Upper lobe of left lung (tissue), 6 donors: ENCODE measurements around the gene POU2AF3. TPM values are rescaled to one million over a fixed set of nuclear protein-coding genes. Genes with fewer than 3 reads are reported as not detected.
A peak's percentile ranks its signal among the peaks of the same experiment; 100 is the strongest.

Experiments
- ATAC-seq, 2 donors: fragments of 200-7000 bp; cut with Tn5 transposase; one replicate each; pipeline ENCODE4 v1.9.1; 2022; ENCODE audit warnings: mild to moderate bottlenecking in 2 of 2, moderate library complexity in 2 of 2; ENCODE audit not compliant: low FRiP score in 2 of 2
- DNase-seq, 2 donors: peaks; one replicate each; pipeline ENCODE4 v3.0.0-alpha.2; 2019 to 2020
- H3K27ac ChIP-seq, 4 donors: fragments of 200-600 bp; sonication (generic); one replicate each; pipeline ENCODE4 v1.5.1; 2016 to 2019
- H3K27me3 ChIP-seq, 4 donors: fragments of 200-600 bp; sonication (generic); one replicate each; pipeline ENCODE4 v1.5.1; 2017 to 2019
- H3K36me3 ChIP-seq, 4 donors: fragments of 200-600 bp; sonication (generic); one replicate each; pipeline ENCODE4 v1.5.1; 2016 to 2019
- H3K4me1 ChIP-seq, 4 donors: fragments of 200-600 bp; sonication (generic); one replicate each; pipeline ENCODE4 v1.5.1; 2018 to 2019
- H3K4me3 ChIP-seq, 4 donors: fragments of 200-600 bp; sonication (generic); one replicate each; pipeline ENCODE4 v1.5.1; 2017 to 2019; ENCODE audit warnings: mild to moderate bottlenecking in 2 of 4, moderate library complexity in 1 of 4
- H3K9me3 ChIP-seq, 4 donors: fragments of 200-600 bp; sonication (generic); one replicate each; pipeline ENCODE4 v1.5.1; 2018 to 2019
- CTCF ChIP-seq, 6 experiments: fragments of 450-650 bp in 4 of 6; fragments of 200-600 bp in 2 of 6; sonication (generic) in 2 of 6; IDR thresholded peaks; one replicate each; pipeline ENCODE4 v1.5.1; 2016 to 2019; ENCODE audit warnings: antibody characterized with exemption in 6 of 6
- EP300 ChIP-seq, 4 donors: sonication (generic); formaldehyde crosslinking; IDR thresholded peaks; one replicate each; pipeline ENCODE4 v1.5.1; 2017; ENCODE audit warnings: antibody characterized with exemption in 4 of 4, control low read depth in 2 of 4
- POLR2A ChIP-seq, 4 donors: fragments of 450-650 bp; IDR thresholded peaks; one replicate each; pipeline ENCODE4 v1.5.1; 2016 to 2017; ENCODE audit warnings: antibody characterized with exemption in 4 of 4, mild to moderate bottlenecking in 2 of 4
- POLR2AphosphoS5 ChIP-seq, 2 donors: sonication (generic); formaldehyde crosslinking; IDR thresholded peaks; one replicate each; pipeline ENCODE4 v1.5.1; 2017; ENCODE audit warnings: antibody characterized with exemption in 2 of 2
- WGBS, 2 donors: methylation state at CpG; one replicate each; pipeline ENCODE4 v1.1.5; 2017 to 2018; 5-methylcytosine and 5-hydroxymethylcytosine counted together
- total RNA-seq, 6 donors: library from RNA; depleted of rRNA in 4 of 6; stranded (reverse); fragments of >200 nt in 4 of 6; gene quantifications; one replicate each; pipeline versions ENCODE4 v1.1.0 to v1.2.1, GENCODE V29; 2016 to 2021
- donor health status: DM: no; HTN: no; CAD: no; lungs with moderate emphysema.
- donor health status: DM: no; HTN: yes; CAD: no; lungs with severe emphysema.

The POU2AF3 gene
- total RNA-seq, 6 donors from 2014 or later, result 1.7 to 12.6 (median 3.6) TPM

- no peak for DNase-seq
- no peak for ATAC-seq
- Histone ChIP-seq H3K27me3 (no peaks in the 10 kb centered on the region), H3K9me3 (no peaks in the 10 kb centered on the region), H3K4me1 (peaks cover 4 to 16% (median 9%) of the 10 kb centered on the region in 4 donors), H3K27ac (no peak overlapping the region), H3K36me3 (no peaks in the 10 kb centered on the region), H3K4me3 (no peak overlapping the region)
- WGBS, 2 donors, result 69 to 80% methylated on average over 4 of the region's 4 CpGs
- TF ChIP-seq EP300 (IDR thresholded peaks at IDR 0.05) (no peak), POLR2A (IDR thresholded peaks at IDR 0.05) (no peak), CTCF (IDR thresholded peaks at IDR 0.05) (no peak), POLR2AphosphoS5 (IDR thresholded peaks at IDR 0.05) (no peak)
Measured at GRCh38 chr11:111336062-111336461, 37.7 kb downstream of the POU2AF3 start.

GRCh38 chr11:111336582-111337256 is 38.4 kb downstream of the POU2AF3 start:
- WGBS, 2 donors, result 61 to 68% methylated on average over 2 of the region's 2 CpGs
- Histone ChIP-seq H3K27me3 (no peaks in the 10 kb centered on the region), H3K4me3 (no peak overlapping the region), H3K4me1 (peaks cover 4 to 16% (median 9%) of the 10 kb centered on the region in 4 donors), H3K27ac (no peak overlapping the region), H3K36me3 (no peaks in the 10 kb centered on the region), H3K9me3 (no peaks in the 10 kb centered on the region)
- TF ChIP-seq CTCF (IDR thresholded peaks at IDR 0.05) (no peak), POLR2A (IDR thresholded peaks at IDR 0.05) (no peak), POLR2AphosphoS5 (IDR thresholded peaks at IDR 0.05) (no peak), EP300 (IDR thresholded peaks at IDR 0.05) (no peak)
- DNase-seq, result no peak
- peak; percentile 25 to 43 for ATAC-seq

- TF ChIP-seq EP300 (IDR thresholded peaks at IDR 0.05) (no peak), POLR2A (IDR thresholded peaks at IDR 0.05) (no peak), POLR2AphosphoS5 (IDR thresholded peaks at IDR 0.05) (no peak), CTCF (IDR thresholded peaks at IDR 0.05) (no peak)
- H3K9me3 ChIP-seq, result no peaks in the 10 kb centered on the region
- peaks cover 1 to 9% (median 8%) of the 10 kb centered on the region in 4 donors for H3K4me1 ChIP-seq
- no peak overlapping the region for H3K4me3 ChIP-seq
- no peak overlapping the region for H3K27ac ChIP-seq
- ATAC-seq (no peak), DNase-seq (no peak)
- H3K27me3 ChIP-seq, result no peaks in the 10 kb centered on the region
- no peaks in the 10 kb centered on the region for H3K36me3 ChIP-seq
Measured at GRCh38 chr11:111339758-111340388, 41.5 kb downstream of the POU2AF3 start.

GRCh38 chr11:111342329-111342728 is 44.0 kb downstream of the POU2AF3 start:
- Histone ChIP-seq H3K27me3 (no peaks in the 10 kb centered on the region), H3K36me3 (no peaks in the 10 kb centered on the region), H3K9me3 (no peaks in the 10 kb centered on the region), H3K4me1 (no peaks in the 10 kb centered on the region), H3K4me3 (no peak overlapping the region), H3K27ac (no peak overlapping the region)
- no peak for TF ChIP-seq POLR2AphosphoS5 (IDR thresholded peaks at IDR 0.05)
- TF ChIP-seq POLR2A (IDR thresholded peaks at IDR 0.05), result no peak
- TF ChIP-seq CTCF (IDR thresholded peaks at IDR 0.05), result no peak
- TF ChIP-seq EP300 (IDR thresholded peaks at IDR 0.05), result no peak
- DNase-seq (no peak), ATAC-seq (no peak)
- 74 to 91% methylated on average over 3 of the region's 3 CpGs for WGBS, 2 donors
